Upper lobe of left lung (tissue), 4 donors: ENCODE measurements around the gene PTPN2.

Experiments used
- CTCF ChIP-seq, 6 experiments: fragments of 450-650 bp in 4 of 6; fragments of 200-600 bp in 2 of 6; sonication (generic) in 2 of 6; IDR thresholded peaks; one replicate each; pipeline ENCODE4 v1.5.1; 2016 to 2019; ENCODE audit warnings: antibody characterized with exemption in 6 of 6
- EP300 ChIP-seq, 4 donors: sonication (generic); formaldehyde crosslinking; IDR thresholded peaks; one replicate each; pipeline ENCODE4 v1.5.1; 2017; ENCODE audit warnings: antibody characterized with exemption in 4 of 4, control low read depth in 2 of 4
- POLR2A ChIP-seq, 4 donors: fragments of 450-650 bp; IDR thresholded peaks; one replicate each; pipeline ENCODE4 v1.5.1; 2016 to 2017; ENCODE audit warnings: antibody characterized with exemption in 4 of 4, mild to moderate bottlenecking in 2 of 4
- POLR2AphosphoS5 ChIP-seq, 2 donors: sonication (generic); formaldehyde crosslinking; IDR thresholded peaks; one replicate each; pipeline ENCODE4 v1.5.1; 2017; ENCODE audit warnings: antibody characterized with exemption in 2 of 2

GRCh38 chr18:12745095-12745795 is 138.8 kb downstream of the PTPN2 start:
- TF ChIP-seq POLR2A (IDR thresholded peaks at IDR 0.05) (no peak), CTCF (IDR thresholded peaks at IDR 0.05) (no peak), POLR2AphosphoS5 (IDR thresholded peaks at IDR 0.05) (no peak), EP300 (IDR thresholded peaks at IDR 0.05) (no peak)
